T-helper 2 cell treated with Interferon-gamma antibody and Interleukin-4, amounts not matched to agents 5 μg/mL and 100 μg/mL, for 36 hours (primary cell): Measurements from ENCODE around the gene TMEM229B.

ENCODE experiments used
- DNase-seq: peaks from one replicate; pipeline ENCODE4 v3.0.0; 2021; ENCODE audit warnings: low spot score
- H3K27ac Mint-ChIP-seq: one replicate; pipeline ENCODE4 v1.8.0; 2021; ENCODE audit warnings: mild to moderate bottlenecking, mixed read lengths
- H3K27me3 Mint-ChIP-seq: one replicate; pipeline ENCODE4 v1.8.0; 2021; ENCODE audit warnings: low read depth, mixed read lengths
- H3K36me3 Mint-ChIP-seq: one replicate; pipeline ENCODE4 v1.8.0; 2021; ENCODE audit warnings: low read depth, mixed read lengths
- H3K4me1 Mint-ChIP-seq: one replicate; pipeline ENCODE4 v1.8.0; 2021; ENCODE audit warnings: low read depth, mixed read lengths
- H3K4me3 Mint-ChIP-seq: one replicate; pipeline ENCODE4 v1.8.0; 2022; ENCODE audit warnings: mild to moderate bottlenecking, moderate library complexity, mixed read lengths
- H3K9me3 Mint-ChIP-seq: one replicate; pipeline ENCODE4 v1.8.0; 2021; ENCODE audit warnings: mixed read lengths

The TMEM229B gene

DNA sequence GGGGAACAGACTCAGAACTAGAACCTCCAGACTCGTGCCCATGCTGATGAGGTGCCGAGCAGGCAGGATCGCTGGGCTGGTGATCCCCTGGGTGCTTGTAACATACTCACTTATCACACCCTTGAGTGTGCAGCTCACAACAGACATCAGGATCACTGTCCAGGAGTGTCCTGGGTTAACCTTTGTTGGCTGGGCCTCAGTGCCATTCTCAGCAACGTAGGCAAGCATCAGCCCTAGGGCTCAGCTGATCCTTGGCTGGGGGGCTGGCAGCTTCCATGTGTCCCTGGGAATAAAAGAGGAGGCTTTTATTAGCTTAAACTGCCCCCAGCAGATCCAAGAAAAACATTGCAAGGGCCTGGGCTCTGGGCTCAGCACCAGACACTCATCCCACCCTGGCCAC is 1.6 kb downstream of the TMEM229B start:
- peaks cover 26% of the 10 kb centered on the region for H3K36me3 Mint-ChIP-seq
- peaks cover under 1% of the 10 kb centered on the region for H3K9me3 Mint-ChIP-seq
- H3K27ac Mint-ChIP-seq: no peak overlapping the region
- peaks cover 42% of the 10 kb centered on the region for H3K4me1 Mint-ChIP-seq
- DNase-seq: no peak
- H3K27me3 Mint-ChIP-seq: peaks cover 12% of the 10 kb centered on the region
- no peak overlapping the region for H3K4me3 Mint-ChIP-seq

DNA sequence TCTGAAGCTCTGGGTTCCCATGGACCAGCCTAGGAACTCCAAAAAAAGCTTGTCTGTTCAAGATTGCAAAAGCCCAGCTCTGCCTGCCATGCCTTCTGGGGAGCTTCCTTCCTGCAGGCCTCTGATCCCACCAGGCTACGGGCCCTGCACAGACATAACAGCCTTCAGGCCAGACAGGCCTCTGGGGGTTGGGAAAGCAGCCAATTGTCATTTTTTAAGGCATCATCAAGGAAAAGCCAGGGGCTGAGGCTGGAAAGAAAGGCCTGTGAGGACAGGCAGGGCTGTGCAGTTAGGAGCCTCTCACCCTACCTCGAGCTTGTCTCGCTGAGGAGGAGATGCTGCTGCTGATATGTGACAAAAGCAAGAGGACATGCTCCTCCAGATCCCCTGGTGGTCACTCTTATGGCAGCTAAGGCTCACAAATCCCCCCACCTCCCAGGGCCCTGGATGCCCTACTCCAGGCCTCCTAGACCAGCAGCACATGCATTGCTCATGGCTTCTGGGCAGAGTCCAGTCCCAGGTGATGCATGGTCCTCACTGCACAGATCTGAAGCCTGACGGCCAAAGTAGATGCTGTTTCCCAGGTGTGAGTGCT is 2.9 kb downstream of the TMEM229B start:
- peaks cover 7% of the 10 kb centered on the region for H3K27me3 Mint-ChIP-seq
- H3K9me3 Mint-ChIP-seq: no peaks in the 10 kb centered on the region
- no peak for DNase-seq
- peaks cover 39% of the 10 kb centered on the region for H3K4me1 Mint-ChIP-seq
- no peak overlapping the region for H3K27ac Mint-ChIP-seq
- peaks cover 26% of the 10 kb centered on the region for H3K36me3 Mint-ChIP-seq
- no peak overlapping the region for H3K4me3 Mint-ChIP-seq

DNA sequence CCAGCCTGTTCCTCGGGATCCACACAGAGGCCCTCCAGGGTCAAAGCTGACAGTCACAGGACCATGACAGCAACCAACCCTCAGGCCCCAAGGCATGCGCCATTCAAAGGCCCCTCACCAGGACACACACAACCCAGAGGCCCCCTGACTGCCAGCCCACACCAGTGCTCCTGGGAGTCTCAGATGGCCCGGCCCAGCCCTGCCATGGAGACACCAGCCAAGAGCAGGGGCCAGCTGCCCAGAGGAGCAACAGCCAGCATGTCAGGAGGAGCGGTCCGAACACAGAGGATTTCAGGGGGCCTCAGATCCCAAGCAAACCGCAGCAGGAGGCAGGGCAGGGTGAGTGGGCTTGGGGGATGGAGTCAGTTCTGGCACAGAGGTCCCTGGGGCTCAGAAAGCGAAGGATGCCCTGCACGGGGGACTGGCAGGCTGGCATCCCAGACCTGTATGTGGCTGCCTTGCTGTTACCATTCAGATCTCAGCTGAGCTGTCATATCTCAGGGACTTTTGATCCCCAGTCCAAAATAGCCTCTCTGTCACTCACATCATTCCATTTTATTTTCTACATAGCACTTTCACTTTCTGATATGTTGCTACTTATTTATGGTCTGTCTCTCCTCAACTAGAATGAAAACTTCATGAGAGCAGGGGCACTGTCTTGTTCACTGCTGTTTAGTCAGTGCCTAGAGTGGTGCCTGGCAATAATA is 4.8 kb downstream of the TMEM229B start:
- Mint-ChIP-seq H3K36me3 (peaks cover 26% of the 10 kb centered on the region), H3K9me3 (no peaks in the 10 kb centered on the region), H3K4me3 (no peak overlapping the region), H3K27ac (no peak overlapping the region), H3K27me3 (peaks cover 2% of the 10 kb centered on the region), H3K4me1 (peaks cover 25% of the 10 kb centered on the region)
- DNase-seq: no peak

DNA sequence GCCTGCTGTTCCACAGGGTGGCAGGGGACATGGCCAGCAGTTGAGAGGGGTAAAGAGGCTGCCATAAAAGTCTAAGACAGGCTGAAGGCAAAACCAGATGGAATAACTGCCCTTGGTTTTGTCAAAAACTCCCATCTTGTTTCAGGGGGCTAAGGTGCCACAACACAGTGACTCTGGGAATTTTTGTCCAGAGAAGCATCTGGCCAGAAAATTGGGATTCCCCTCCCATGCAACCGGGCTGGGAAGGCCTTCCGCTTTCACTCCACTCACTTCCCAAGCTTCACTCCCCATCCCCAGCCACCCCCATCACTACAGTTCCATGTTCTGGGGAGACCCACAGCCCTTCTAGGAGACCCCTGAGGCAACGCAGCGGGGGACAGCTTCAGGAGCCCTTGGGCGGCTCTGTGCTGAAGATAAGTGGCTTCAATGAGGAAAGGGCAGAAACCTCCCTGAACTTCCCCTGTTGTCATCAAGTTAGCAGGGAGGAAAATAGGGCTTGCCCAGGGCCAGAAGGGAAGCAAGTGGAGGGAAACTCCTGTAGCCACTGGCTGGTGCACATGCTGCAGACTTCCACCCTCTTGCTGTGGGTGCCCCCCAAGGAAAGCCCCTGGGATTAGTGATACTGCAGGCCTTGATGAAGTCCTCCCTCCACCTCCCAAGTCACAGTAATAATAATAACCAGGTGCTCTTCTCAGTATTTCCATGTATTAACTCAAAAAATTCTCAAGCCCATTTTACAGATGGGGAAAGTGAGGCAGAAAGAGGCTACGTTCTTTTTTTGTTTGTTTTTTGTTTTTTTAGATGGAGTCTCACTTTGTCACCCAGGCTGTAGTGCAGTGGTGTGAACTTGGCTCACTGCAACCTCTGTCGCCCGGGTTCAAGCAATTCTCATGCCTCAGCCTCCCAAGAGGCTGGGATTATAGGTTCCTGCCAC is 6.0 kb downstream of the TMEM229B start:
- no peak overlapping the region for H3K27ac Mint-ChIP-seq
- H3K4me1 Mint-ChIP-seq: peaks cover 14% of the 10 kb centered on the region
- peaks cover 2% of the 10 kb centered on the region for H3K27me3 Mint-ChIP-seq

DNA sequence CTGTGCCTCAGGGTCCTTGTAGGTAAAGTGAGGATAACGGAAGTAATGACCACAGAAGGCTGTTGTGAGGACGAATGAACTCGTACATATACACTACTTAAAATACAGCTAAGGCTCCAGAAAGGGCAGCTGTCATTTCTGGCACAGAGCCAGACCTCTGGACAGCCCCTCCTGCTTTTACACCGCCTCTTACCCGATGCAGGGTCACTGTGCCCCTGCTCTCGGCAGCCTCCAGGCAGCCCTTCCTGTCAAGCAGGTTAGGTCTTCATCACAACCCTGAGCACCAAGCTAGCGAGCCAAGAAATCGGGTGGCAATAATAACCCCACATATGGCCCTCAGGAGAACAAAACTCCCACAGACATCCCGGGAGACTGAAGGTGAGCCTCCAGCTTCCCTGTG is 8.5 kb downstream of the TMEM229B start:
- DNase-seq: no peak
- Mint-ChIP-seq H3K4me1 (peaks cover 2% of the 10 kb centered on the region), H3K27ac (no peak overlapping the region), H3K9me3 (no peaks in the 10 kb centered on the region), H3K4me3 (no peak overlapping the region), H3K27me3 (peaks cover 2% of the 10 kb centered on the region), H3K36me3 (peaks cover 4% of the 10 kb centered on the region)

More for the DNA sequence above, 6.0 kb downstream of the TMEM229B start:
- Mint-ChIP-seq H3K9me3 (no peaks in the 10 kb centered on the region), H3K4me3 (no peak overlapping the region), H3K36me3 (peaks cover 20% of the 10 kb centered on the region)
- no peak for DNase-seq

DNA sequence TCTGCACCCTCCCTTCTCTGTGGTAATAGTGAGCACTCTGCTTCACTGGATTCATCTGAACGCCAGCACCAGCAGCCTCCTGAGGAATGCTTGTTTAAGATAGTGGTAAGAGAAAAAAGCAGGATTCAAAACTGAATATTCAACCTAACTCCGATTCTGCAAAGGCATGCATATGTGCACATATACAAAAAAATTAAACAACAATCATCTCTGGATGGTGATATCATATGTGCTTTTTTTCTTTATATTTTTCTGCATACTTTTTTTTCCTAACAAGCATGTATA is 9.8 kb downstream of the TMEM229B start:
- Mint-ChIP-seq H3K4me1 (no peaks in the 10 kb centered on the region), H3K4me3 (no peak overlapping the region), H3K27ac (no peak overlapping the region), H3K27me3 (peaks cover 2% of the 10 kb centered on the region), H3K9me3 (no peaks in the 10 kb centered on the region), H3K36me3 (peaks cover 2% of the 10 kb centered on the region)
- DNase-seq: no peak

DNA sequence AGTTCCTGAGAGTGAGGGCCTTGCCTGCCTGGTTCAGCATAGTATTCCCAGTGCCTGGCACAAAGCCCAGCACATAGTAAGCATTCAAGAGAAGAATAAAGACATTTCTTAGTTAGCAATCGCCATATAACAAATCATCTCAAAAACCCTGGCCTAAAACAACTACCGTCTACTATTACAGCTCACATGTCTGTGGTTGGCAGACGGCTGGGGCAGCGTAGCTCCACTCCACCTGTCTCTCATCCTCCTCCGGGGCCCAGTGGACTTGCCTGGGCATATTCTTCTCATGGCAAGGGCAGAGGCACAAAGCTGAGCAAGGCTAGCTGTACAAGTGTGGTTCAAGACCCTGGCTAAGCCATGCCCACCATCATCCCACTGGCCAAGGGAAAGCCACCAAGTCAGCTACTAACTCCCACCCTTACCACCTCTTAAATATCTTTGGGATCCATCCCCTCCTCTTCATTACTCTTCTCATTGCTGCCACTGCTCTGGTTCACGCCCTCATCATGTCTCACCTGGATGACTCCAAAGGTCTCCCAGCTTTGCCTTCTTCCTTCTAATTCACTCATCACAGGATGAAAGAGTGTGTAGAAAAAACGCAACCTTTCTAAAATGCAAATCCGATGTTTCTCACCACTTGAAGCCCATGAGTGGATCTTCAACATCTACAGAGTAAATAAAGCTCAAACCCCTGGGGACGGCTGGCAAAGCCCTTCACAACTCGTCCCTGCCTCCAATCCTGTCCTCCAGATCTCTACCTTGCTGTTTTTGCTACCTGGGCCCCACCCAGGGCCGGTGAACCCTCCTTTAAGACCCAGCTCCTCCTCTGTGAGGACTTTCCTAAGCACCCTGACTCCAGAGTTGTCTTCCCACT is 10.4 kb downstream of the TMEM229B start:
- Mint-ChIP-seq H3K27me3 (peaks cover 2% of the 10 kb centered on the region), H3K9me3 (no peaks in the 10 kb centered on the region), H3K4me1 (no peaks in the 10 kb centered on the region), H3K4me3 (no peak overlapping the region), H3K36me3 (peaks cover 2% of the 10 kb centered on the region), H3K27ac (no peak overlapping the region)
- no peak for DNase-seq

DNA sequence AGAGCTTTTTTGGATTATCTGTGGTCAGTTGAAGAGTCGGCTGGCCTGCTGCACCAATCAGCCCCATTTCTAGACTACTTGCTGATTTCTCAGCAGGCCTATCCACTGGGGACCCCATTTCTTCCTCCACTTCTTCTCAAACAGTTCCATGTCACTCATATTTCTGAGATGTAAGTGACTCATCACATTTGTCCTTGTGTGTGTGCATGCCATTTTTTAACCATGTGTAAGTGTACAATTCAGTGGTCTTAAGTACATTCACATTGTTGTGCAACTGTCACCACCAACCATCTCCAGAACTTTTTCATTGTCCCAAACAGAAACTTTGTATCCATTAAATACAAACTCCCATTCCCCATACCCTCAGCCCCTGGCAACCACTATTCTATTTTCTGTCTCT is 14.2 kb downstream of the TMEM229B start:
- Mint-ChIP-seq H3K4me1 (no peaks in the 10 kb centered on the region), H3K9me3 (no peaks in the 10 kb centered on the region), H3K4me3 (no peak overlapping the region), H3K27ac (no peak overlapping the region), H3K27me3 (peaks cover 3% of the 10 kb centered on the region), H3K36me3 (peaks cover 2% of the 10 kb centered on the region)
- no peak for DNase-seq

DNA sequence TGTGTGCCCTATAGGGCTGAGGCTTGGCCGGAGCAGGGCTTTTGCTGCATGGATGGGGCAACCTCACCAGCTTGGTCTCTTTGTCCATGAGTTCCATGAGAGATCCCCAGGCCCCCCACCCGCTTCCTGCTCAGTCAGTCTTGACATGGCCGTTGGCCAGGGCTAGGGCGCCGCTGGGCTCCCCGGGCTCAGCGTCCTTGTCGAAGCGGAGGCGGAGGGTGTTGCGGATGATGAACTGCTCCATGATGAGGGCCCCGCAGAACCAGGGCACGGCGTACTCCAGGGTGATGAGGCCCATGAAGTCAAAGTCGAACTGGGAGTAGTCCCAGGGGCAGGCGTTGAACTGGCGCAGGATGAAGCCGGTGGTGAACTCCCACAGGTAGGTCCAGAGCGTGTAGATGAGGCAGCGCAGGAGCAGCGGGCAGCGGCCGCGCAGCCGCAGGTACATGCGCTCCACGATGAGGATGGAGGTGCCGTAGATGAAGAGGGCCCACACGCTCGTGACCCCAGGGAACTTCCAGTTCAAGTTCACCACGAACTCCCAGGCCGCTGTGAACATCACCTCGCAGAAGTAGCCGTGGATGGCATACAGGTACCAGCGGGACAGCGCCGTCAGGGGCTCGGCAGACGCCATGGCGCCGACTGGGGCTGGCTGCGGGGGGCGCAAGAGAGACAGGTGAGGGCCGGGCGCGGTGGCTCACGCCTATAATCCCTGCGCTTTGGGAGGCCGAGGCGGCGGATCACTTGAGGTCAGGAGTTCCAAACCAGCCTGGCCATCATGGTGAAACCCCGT is 15.0 kb downstream of the TMEM229B start:
- Mint-ChIP-seq H3K27ac (no peak overlapping the region), H3K36me3 (peaks cover 2% of the 10 kb centered on the region), H3K4me3 (no peak overlapping the region), H3K4me1 (no peaks in the 10 kb centered on the region), H3K9me3 (no peaks in the 10 kb centered on the region), H3K27me3 (peaks cover 3% of the 10 kb centered on the region)
- no peak for DNase-seq

DNA sequence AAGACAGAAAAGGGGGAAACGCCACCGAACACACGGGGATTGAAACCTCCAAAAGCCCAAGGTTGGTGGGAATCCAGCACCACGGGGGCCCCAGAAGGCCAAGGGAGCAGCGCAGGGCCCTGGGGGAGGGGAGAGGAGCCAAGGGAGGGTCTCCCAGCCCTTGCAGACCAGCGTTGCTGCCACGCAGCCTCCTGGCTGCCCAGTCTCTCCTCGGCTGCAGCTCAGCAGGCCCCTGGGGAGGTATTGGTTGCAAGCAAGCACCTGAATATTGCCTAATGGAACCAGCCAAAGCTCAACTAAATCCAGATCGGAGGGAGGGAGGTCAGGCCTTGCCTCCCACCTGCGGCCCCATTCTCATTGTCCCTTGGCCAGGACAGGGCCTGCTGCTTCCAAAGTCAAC is 15.8 kb downstream of the TMEM229B start:
- peaks cover 6% of the 10 kb centered on the region for H3K27me3 Mint-ChIP-seq
- no peak overlapping the region for H3K4me3 Mint-ChIP-seq
- H3K27ac Mint-ChIP-seq: no peak overlapping the region
- no peaks in the 10 kb centered on the region for H3K9me3 Mint-ChIP-seq
- DNase-seq: no peak
- peaks cover 2% of the 10 kb centered on the region for H3K36me3 Mint-ChIP-seq
- peaks cover under 1% of the 10 kb centered on the region for H3K4me1 Mint-ChIP-seq

DNA sequence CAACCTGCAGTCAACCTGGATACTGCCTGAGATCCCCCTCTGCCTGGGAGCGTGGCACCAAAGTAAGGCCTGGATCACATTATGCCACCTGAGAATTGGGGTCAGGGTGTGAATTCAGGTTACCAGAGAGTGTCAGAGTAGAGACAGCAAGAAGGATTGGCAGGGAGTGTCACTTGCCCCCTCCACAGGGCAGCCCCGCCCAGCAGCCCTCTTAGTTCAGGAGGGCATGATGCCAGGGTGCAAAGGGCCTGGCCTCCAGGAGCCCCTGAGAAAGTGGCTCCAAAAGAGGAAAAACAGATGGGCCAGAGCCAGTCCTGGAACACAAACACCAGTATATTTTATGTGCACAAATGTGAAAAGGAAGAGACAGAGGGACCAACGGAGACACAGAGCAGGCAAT is 18.6 kb downstream of the TMEM229B start:
- H3K9me3 Mint-ChIP-seq: no peaks in the 10 kb centered on the region
- peaks cover 17% of the 10 kb centered on the region for H3K27me3 Mint-ChIP-seq
- peak overlapping the region; percentile 55 for H3K27ac Mint-ChIP-seq
- no peak for DNase-seq
- H3K36me3 Mint-ChIP-seq: no peaks in the 10 kb centered on the region
- no peak overlapping the region for H3K4me3 Mint-ChIP-seq
- peaks cover 2% of the 10 kb centered on the region for H3K4me1 Mint-ChIP-seq

DNA sequence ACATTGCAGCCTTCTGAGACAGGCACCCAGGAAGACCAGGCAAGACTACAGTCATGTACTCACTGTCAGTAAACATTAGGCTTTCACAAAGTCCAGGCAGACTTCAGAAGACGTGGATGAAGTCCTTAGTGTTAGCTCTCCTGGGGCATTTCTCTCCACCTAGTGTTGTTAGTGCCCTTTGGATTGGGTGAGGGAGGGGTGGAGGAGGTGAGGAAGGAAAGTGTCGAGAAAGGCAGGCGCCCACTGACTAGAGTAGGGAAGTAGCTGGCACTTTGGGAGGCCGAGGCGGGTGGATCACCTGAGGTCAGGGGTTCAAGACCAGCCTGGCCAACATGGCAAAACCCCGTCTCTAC is 20.2 kb downstream of the TMEM229B start:
- DNase-seq: no peak
- peaks cover 20% of the 10 kb centered on the region for H3K27me3 Mint-ChIP-seq
- no peak overlapping the region for H3K4me3 Mint-ChIP-seq
- H3K4me1 Mint-ChIP-seq: peaks cover 9% of the 10 kb centered on the region
- H3K27ac Mint-ChIP-seq: no peak overlapping the region
- H3K36me3 Mint-ChIP-seq: no peaks in the 10 kb centered on the region
- H3K9me3 Mint-ChIP-seq: no peaks in the 10 kb centered on the region

DNA sequence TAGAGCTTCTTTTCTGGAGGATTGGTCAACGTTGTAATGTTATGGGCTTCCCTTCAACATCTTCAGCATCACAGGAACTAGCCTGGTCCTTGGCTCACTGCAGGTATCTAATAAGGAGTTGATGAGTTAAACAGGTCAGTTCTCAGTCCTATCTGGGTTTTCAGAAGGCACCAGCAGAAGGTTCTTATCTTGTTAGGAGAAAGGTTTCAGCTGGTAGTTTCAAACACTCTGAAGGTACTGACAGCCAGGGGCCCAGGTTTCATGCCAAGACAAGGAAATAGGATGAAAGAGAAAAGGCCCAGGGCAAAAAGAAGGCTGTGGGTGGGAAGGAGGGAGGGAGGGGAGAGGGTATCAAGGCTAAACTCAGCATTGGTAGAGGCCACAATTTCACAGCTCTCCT is 21.4 kb downstream of the TMEM229B start:
- no peak overlapping the region for H3K27ac Mint-ChIP-seq
- no peaks in the 10 kb centered on the region for H3K9me3 Mint-ChIP-seq
- H3K4me3 Mint-ChIP-seq: no peak overlapping the region
- H3K27me3 Mint-ChIP-seq: peaks cover 17% of the 10 kb centered on the region
- H3K36me3 Mint-ChIP-seq: no peaks in the 10 kb centered on the region
- no peak for DNase-seq
- H3K4me1 Mint-ChIP-seq: peaks cover 9% of the 10 kb centered on the region
